Memory B cell (primary cell): ENCODE data around the gene NFKB1.
"Not testable (repeated sequence)": the region's sequence is repeated elsewhere in the genome, so short reads cannot be mapped to it uniquely, and the experiment has no call there.

Experiments used
- ATAC-seq: fragments of 150-1000 bp; cut with Tn5 transposase; 2 replicates; pipeline ENCODE4 v1.10.0; 2021; ENCODE audit warnings: low read depth, mild to moderate bottlenecking, moderate library complexity
- DNase-seq, 2 donors: peaks; one replicate each; pipeline ENCODE4 v3.0.0; 2022; ENCODE audit warnings: low spot score in 2 of 2
- H3K27ac Mint-ChIP-seq: one replicate; pipeline ENCODE4 v1.8.0; 2022; ENCODE audit warnings: mild to moderate bottlenecking, moderate library complexity, mixed read lengths
- H3K27me3 Mint-ChIP-seq: one replicate; pipeline ENCODE4 v1.8.0; 2022; ENCODE audit warnings: mixed read lengths
- H3K36me3 Mint-ChIP-seq: one replicate; pipeline ENCODE4 v1.8.0; 2022; ENCODE audit warnings: mild to moderate bottlenecking, mixed read lengths
- H3K4me1 Mint-ChIP-seq: one replicate; pipeline ENCODE4 v1.8.0; 2022; ENCODE audit warnings: mixed read lengths
- H3K4me3 Mint-ChIP-seq: one replicate; pipeline ENCODE4 v1.8.0; 2022; ENCODE audit warnings: mild to moderate bottlenecking, moderate library complexity, mixed read lengths
- H3K9me3 Mint-ChIP-seq: one replicate; pipeline ENCODE4 v1.8.0; 2022; ENCODE audit warnings: mixed read lengths

Gene NFKB1

DNA sequence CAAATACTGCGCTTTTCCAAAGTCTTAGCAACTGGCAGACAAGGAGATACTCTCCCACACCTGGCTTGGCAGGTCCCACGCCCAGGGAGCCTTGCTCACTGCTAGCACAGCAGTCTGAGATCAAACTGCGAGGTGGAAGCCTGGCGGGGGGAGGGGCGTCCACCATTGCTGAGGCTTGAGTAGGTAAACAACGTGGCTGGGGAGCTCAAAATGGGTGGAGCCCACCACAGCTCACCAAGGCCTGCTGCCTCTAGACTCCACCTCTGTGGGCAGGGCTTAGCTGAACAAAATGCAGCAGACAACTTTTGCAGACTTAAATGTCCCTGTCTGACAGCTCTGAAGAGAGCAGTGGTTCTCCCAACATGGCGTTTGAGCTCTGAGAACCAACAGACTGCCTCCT lies 23.0 kb upstream of the NFKB1 start:
- ATAC-seq (no peak), DNase-seq (no peak)
- H3K9me3 Mint-ChIP-seq: peaks cover 19% of the 10 kb centered on the region
- peaks cover 18% of the 10 kb centered on the region for H3K36me3 Mint-ChIP-seq
- no peak overlapping the region for H3K4me3 Mint-ChIP-seq
- peaks cover 2% of the 10 kb centered on the region for H3K27me3 Mint-ChIP-seq
- peaks cover 2% of the 10 kb centered on the region for H3K4me1 Mint-ChIP-seq
- H3K27ac Mint-ChIP-seq: no peak overlapping the region

DNA sequence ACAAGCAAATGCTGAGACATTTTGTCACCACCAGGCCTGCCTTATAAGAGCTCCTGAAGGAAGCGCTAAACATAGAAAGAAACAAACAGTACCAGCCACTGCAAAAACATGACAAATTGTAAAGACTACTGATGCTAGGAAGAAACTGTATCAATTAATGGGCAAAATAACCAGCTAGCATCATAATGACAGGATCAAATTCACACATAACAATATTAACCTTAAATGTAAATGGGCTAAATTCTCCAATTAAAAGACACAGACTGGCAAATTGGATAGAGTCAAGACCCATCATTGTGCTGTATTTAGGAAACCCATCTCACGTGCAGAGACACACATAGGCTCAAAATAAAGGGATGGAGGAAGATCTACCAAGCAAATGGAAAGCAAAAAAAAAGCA lies 21.3 kb upstream of the NFKB1 start:
- not testable (repeated sequence) for H3K27ac Mint-ChIP-seq, DNase-seq

DNA sequence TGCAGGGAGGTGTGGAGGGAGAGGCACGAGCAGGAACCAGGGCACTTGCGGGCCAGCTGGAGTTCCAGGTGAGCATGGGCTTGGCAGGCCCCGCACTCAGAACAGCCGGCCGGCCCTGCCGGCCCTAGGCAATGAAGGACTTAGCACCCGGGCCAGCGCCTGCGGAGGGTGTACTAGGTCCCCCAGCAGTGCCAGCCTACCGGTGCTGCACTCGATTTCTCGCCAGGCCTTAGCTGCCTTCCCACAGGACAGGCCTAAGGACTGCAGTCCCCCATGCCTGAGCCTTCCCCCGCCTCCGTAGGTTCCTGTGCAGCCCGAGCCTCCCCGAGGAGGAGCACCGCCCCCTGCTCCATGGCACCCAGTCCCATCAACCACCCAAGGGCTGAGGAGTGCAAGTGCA lies 18.0 kb upstream of the NFKB1 start:
- ATAC-seq: no peak
- H3K4me3 Mint-ChIP-seq: no peak overlapping the region
- H3K9me3 Mint-ChIP-seq: peaks cover 11% of the 10 kb centered on the region
- DNase-seq: no peak
- no peak overlapping the region for H3K27ac Mint-ChIP-seq
- H3K4me1 Mint-ChIP-seq: peaks cover 4% of the 10 kb centered on the region
- peaks cover 10% of the 10 kb centered on the region for H3K36me3 Mint-ChIP-seq
- H3K27me3 Mint-ChIP-seq: no peaks in the 10 kb centered on the region

More for the DNA sequence above, 21.3 kb upstream of the NFKB1 start:
- H3K27me3 Mint-ChIP-seq, H3K4me3 Mint-ChIP-seq, ATAC-seq, H3K4me1 Mint-ChIP-seq: not testable (repeated sequence)
- Mint-ChIP-seq H3K9me3 (peaks cover 19% of the 10 kb centered on the region), H3K36me3 (peaks cover 18% of the 10 kb centered on the region)

DNA sequence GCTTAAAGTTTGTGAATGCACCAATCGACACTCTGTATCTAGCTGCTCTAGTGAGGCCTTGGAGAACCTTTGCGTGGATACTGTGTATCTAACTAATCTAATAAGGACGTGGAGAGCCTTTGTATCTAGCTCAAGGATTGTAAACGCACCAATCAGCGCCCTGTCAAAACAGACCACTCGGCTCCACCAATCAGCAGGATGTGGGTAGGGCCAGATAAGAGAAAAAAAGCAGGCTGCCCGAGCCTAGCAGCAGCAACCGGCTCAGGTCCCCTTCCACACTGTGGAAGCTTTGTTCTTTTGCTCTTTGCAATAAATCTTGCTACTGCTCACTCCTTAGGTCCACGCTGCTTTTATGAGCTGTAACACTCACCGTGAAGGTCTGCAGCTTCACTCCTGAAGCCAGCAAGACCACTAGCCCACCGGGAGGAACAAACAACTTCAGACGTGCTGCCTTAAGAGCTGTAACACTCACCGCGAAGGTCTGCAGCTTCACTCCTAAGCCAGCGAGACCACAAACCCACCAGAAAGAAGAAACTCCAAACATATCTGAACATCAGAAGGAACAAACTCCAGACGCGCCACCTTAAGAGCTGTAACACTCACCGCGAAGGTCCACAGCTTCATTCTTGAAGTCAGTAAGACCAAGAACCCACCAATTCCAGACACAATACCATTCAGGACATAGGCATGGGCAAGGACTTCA lies 17.0 kb upstream of the NFKB1 start:
- not testable (repeated sequence) for H3K36me3 Mint-ChIP-seq, H3K9me3 Mint-ChIP-seq, DNase-seq, H3K27ac Mint-ChIP-seq, H3K27me3 Mint-ChIP-seq, H3K4me3 Mint-ChIP-seq, ATAC-seq, H3K4me1 Mint-ChIP-seq

DNA sequence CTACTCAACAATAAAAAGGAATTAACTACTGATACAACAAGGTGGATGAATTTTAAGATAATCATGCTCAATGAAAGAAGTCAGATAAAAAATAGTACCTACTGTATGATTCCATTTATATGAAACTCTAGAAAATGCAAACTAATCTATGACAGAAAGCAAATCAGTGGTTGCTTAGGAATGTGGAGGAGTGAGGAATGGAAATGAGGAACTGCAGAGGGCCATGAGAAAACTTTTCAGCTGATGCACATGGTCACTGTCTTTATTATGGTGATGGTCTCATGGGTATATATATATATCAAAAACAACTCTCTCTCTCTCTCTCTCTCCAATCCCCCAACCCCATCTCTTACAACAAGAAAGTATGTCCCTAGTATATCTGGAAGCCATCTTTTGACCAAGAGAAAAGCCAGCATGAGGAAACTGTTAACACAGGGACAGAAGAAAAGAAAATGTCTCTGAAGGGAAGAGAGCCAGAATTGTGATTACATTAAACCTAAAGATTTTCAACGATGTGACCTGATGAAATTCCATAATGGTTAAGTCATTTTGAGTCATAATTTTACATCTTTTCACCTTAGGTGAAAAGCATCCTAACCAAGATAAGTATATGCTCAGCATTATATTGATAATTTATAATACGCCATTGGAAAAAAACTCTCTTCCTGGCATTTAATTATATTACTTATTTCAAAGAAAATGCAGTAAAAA lies 8.5 kb upstream of the NFKB1 start:
- H3K36me3 Mint-ChIP-seq: no peaks in the 10 kb centered on the region
- peaks cover 3% of the 10 kb centered on the region for H3K9me3 Mint-ChIP-seq
- ATAC-seq (no peak), DNase-seq (no peak)
- H3K27ac Mint-ChIP-seq: no peak overlapping the region
- H3K4me1 Mint-ChIP-seq: no peaks in the 10 kb centered on the region
- no peaks in the 10 kb centered on the region for H3K27me3 Mint-ChIP-seq
- H3K4me3 Mint-ChIP-seq: no peak overlapping the region

DNA sequence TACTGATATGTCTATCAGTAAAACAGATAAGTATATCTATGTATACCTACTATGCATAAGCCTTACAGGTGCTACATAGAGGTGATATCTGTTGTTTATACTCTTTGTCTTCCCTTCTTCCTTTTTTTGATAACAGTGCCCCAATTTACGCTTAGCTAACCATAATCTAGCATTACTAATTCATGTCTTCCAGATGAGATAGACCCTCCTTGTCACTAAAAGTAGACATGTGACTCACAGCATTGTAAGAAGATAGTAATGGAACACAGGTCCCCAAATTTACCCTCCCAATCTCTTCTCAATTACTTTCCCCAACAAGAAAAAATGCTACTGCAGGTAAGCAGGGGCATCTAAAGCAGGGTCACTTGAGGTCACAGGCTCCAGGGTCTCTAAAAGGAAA lies 7.9 kb upstream of the NFKB1 start:
- no peak overlapping the region for H3K4me3 Mint-ChIP-seq
- H3K9me3 Mint-ChIP-seq: peaks cover 3% of the 10 kb centered on the region
- H3K27me3 Mint-ChIP-seq: no peaks in the 10 kb centered on the region
- no peaks in the 10 kb centered on the region for H3K36me3 Mint-ChIP-seq
- H3K4me1 Mint-ChIP-seq: no peaks in the 10 kb centered on the region
- no peak overlapping the region for H3K27ac Mint-ChIP-seq
- ATAC-seq (no peak), DNase-seq (no peak)

DNA sequence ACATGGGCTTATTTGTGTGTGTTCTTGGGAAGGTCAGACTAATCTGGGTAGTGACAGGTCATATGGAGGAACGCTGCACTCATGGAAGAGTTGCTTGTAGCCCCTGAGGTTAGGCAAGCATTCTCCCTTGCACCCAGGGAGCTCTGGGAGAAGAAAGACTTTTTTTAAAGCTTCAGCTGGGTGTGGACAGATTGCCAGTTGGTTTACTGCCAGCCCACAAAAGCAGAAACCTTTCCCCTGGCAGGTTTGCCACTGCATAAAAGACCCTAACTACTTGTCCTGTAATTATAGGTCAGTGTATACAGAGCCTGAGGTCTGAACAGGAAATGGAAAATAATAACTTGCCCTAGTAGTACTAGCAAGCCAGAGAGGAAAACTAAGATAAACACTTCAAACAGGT lies 7.4 kb upstream of the NFKB1 start:
- Mint-ChIP-seq H3K27me3 (no peaks in the 10 kb centered on the region), H3K4me1 (no peaks in the 10 kb centered on the region), H3K4me3 (no peak overlapping the region), H3K36me3 (no peaks in the 10 kb centered on the region), H3K9me3 (peaks cover 3% of the 10 kb centered on the region), H3K27ac (no peak overlapping the region)
- ATAC-seq (no peak), DNase-seq (no peak)

DNA sequence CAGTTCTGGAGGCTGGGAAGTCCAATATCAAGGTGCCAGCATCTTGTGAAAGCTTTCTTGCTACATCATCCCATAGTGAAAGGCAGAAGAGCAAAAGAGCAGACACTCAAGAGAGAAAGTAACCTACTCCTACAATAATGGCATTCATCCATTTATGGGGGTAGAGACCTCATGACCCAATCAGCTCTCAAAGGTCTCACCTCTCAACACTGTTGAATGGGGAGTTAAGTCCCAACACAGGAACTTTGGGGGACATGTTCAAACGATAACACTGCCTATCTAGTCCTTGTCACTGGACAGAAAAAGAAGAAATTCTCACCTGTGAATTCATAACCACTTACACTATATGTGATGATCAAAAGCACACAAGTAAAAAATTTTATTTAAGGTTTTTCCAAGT lies 6.6 kb upstream of the NFKB1 start:
- no peaks in the 10 kb centered on the region for H3K36me3 Mint-ChIP-seq
- peaks cover 1% of the 10 kb centered on the region for H3K9me3 Mint-ChIP-seq
- no peak for ATAC-seq
- H3K27me3 Mint-ChIP-seq: no peaks in the 10 kb centered on the region
- H3K4me3 Mint-ChIP-seq: no peak overlapping the region
- no peak overlapping the region for H3K27ac Mint-ChIP-seq
- H3K4me1 Mint-ChIP-seq: no peaks in the 10 kb centered on the region
- DNase-seq: no peak

DNA sequence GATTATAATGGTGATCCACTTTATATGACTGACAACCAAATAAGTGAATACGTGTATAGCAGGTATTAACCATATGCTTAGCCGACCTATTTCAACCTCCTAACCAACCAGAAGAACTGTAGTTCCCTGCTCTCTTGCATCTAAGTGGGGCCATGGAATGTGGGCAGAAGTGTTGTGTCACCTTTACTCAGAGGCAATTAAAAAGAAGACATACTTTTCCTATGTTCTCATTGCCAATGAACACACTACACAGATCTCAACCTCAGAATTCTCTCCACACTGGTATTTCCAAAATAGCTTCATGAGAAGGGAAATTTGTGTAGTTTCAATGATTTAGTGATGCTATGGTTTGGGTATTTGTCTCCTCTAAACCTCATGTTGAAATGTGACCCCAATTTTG lies 3.2 kb upstream of the NFKB1 start:
- DNase-seq (no peak), ATAC-seq (no peak)
- Mint-ChIP-seq H3K27me3 (no peaks in the 10 kb centered on the region), H3K9me3 (peaks cover 1% of the 10 kb centered on the region), H3K4me1 (peaks cover 6% of the 10 kb centered on the region), H3K27ac (no peak overlapping the region), H3K36me3 (no peaks in the 10 kb centered on the region), H3K4me3 (no peak overlapping the region)

DNA sequence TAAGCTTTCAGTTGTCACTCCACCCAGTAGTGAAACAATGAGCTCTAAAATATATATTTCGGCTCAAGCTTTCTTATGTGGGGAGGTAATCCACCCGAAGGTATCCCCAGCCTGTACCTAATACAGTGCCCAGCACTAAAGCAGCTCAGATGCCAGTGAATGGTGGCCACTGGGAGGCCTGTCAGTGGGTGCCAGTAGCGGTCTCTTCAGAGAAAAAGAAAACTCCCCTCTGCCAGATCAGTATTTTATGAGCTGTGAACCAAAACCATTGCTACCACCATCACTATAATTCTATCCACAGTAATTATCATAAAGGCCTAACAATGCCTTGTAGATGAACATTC lies 835 bp upstream of the NFKB1 start:
- ATAC-seq: peak; percentile 14
- no peaks in the 10 kb centered on the region for H3K36me3 Mint-ChIP-seq
- no peaks in the 10 kb centered on the region for H3K27me3 Mint-ChIP-seq
- peak overlapping the region; percentile 99 for H3K27ac Mint-ChIP-seq
- DNase-seq: peak in 1 of 2 donors; percentile 34
- no peaks in the 10 kb centered on the region for H3K9me3 Mint-ChIP-seq
- peak overlapping the region; percentile 84 for H3K4me3 Mint-ChIP-seq
- peaks cover 23% of the 10 kb centered on the region for H3K4me1 Mint-ChIP-seq

DNA sequence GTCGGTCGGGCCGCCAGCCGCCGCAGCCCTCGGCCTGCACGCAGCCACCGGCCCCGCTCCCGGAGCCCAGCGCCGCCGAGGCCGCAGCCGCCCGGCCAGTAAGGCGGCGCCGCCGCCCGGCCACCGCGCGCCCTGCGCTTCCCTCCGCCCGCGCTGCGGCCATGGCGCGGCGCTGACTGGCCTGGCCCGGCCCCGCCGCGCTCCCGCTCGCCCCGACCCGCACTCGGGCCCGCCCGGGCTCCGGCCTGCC lies 213 bp downstream of the NFKB1 start:
- DNase-seq (no peak), ATAC-seq (peak; percentile 8)
- H3K4me1 Mint-ChIP-seq: peaks cover 23% of the 10 kb centered on the region
- no peaks in the 10 kb centered on the region for H3K27me3 Mint-ChIP-seq
- peak overlapping the region; percentile 99 for H3K27ac Mint-ChIP-seq
- no peaks in the 10 kb centered on the region for H3K36me3 Mint-ChIP-seq
- H3K4me3 Mint-ChIP-seq: peak overlapping the region; percentile 99
- no peaks in the 10 kb centered on the region for H3K9me3 Mint-ChIP-seq

DNA sequence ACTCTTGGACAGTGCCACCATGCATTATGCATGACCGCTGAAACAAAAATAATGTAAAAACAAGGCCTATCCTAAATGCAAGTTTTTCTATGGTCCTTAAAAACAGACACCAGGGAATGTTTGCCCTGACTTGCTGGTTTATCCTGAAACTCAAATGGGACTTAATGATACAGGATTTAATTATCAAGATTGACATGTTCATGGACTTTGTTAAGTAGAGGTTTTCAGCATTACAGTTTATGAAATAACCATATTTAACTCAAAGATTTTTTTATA lies 1.3 kb downstream of the NFKB1 start:
- H3K4me3 Mint-ChIP-seq: peak overlapping the region; percentile 99
- peak overlapping the region; percentile 99 for H3K27ac Mint-ChIP-seq
- peaks cover 25% of the 10 kb centered on the region for H3K4me1 Mint-ChIP-seq

DNA sequence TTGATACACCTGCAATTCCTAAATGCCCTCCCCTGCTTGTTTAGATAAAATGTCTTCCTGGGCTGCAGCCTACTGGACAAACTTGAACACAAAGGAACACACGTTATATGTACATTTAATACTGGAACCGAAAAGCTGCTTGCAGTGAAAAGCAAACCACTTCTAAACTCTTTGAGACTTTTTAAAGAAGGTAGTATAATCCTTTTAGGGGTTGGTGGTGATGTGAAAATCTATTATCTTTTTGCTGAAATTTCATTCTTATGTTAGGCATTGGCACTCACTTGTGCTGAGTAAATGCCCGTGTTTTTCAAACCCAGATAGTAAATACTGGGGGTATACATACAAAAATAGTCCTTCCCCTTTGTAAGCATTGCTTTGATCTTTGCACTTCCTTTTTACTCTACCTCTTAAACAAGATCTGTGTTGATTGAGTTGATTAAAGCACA lies 2.2 kb downstream of the NFKB1 start:
- Mint-ChIP-seq H3K27ac (peak overlapping the region; percentile 99), H3K4me3 (peak overlapping the region; percentile 70), H3K36me3 (peaks cover 1% of the 10 kb centered on the region), H3K27me3 (no peaks in the 10 kb centered on the region), H3K4me1 (peaks cover 28% of the 10 kb centered on the region), H3K9me3 (no peaks in the 10 kb centered on the region)
- no peak for DNase-seq
- no peak for ATAC-seq

More for the DNA sequence above, 1.3 kb downstream of the NFKB1 start:
- peaks cover 1% of the 10 kb centered on the region for H3K36me3 Mint-ChIP-seq
- no peaks in the 10 kb centered on the region for H3K9me3 Mint-ChIP-seq
- DNase-seq: no peak
- no peaks in the 10 kb centered on the region for H3K27me3 Mint-ChIP-seq
- ATAC-seq: no peak

DNA sequence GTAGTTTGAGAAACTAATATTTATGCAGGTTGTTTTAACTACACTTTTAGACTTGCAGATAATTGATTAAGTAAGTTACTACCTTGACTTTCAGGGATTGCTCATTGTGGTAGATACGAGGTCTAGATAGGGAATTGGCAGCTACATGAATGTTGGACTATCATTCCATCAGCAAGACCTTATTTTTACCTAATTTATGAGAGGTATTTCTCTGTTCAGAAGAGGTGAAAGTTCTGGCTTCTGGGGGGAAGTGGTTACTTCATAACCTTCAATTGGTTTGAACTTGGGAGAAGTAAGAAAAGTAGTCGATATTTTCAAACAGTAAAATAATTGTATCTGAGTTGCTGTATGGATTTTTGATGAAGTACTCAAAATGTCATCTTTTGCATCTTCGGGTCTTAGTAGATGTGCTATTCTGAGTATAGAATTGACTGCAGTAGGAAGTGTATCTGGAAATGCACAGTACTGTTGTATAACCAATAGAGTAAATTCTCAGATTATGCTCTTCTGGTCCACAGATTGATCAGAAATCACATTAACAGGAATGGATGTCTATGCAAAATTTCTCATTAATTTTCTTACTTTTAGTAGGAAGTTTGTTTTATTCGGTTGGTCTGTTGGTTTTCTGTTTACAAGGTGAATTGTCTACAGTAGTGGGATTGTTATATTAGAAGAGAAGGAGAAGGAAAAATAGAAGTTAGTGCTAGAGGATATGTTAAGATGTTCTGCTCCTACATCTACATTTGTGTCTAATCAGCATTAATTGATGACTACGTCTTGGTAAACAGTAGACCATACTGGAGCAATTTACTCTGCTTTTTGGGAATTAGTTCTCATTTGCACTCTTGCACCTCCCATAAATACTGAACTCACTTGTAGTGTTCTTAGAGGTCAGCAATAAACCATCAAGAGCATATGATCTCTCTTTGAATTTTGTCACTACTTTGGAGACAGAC lies 3.0 kb downstream of the NFKB1 start:
- DNase-seq: no peak
- ATAC-seq: no peak
- peak overlapping the region; percentile 99 for H3K27ac Mint-ChIP-seq
- H3K4me1 Mint-ChIP-seq: peaks cover 34% of the 10 kb centered on the region
- no peaks in the 10 kb centered on the region for H3K27me3 Mint-ChIP-seq
- peaks cover 1% of the 10 kb centered on the region for H3K36me3 Mint-ChIP-seq
- H3K4me3 Mint-ChIP-seq: peak overlapping the region; percentile 70
- no peaks in the 10 kb centered on the region for H3K9me3 Mint-ChIP-seq
